Measurements from ENCODE around the gene DDX54. TPM values are rescaled to one million over a fixed set of nuclear protein-coding genes. Genes with fewer than 3 reads are reported as not detected.

DDX54 gene
- total RNA-seq, 1 experiment from 2014 or later, result 101 TPM

- DNase-seq (ENCODE audit: low read depth, low spot score) (no peak), ATAC-seq (no peak)
- intact Hi-C loops (cut with micrococcal nuclease; ENCODE audit: unreplicated experiment), result no loop called here
- H3K9me3 ChIP-seq (ENCODE audit: control insufficient read depth, insufficient read depth, low read depth, low read length), result no peaks in the 10 kb centered on the region
- CTCF ChIA-PET, result interaction anchor here (0.6 to 1.3 kb wide), 3 partner anchors 52 to 180 kb away, joined by 3 to 4 read pairs (median 4); no protein-coding TSS in a partner anchor
- BruUV-seq (replicated peaks), result no TSS peak
- no peak for TF ChIP-seq TCF7L2 (IDR thresholded peaks at IDR 0.05; ENCODE audit: low read depth, low read length)
- no peak for TF ChIP-seq CTCF (IDR thresholded peaks at IDR 0.05)
- no peak for TF ChIP-seq SIN3A (IDR thresholded peaks at IDR 0.05; ENCODE audit: borderline replicate concordance, insufficient read depth, low read depth, low read length)
- TF ChIP-seq POLR2AphosphoS5 (IDR thresholded peaks at IDR 0.05; ENCODE audit: low read depth, low read length), result no peak
- TF ChIP-seq REST (IDR thresholded peaks at IDR 0.05; ENCODE audit: insufficient read depth in 1 of 2, low read depth in 2 of 2, low read length in 1 of 2), result no peak
- no peaks in the 10 kb centered on the region for H3K27me3 ChIP-seq (ENCODE audit: control insufficient read depth, insufficient read depth, low read length)
- H3K4me1 ChIP-seq (ENCODE audit: control insufficient read depth, insufficient read depth, low read length), result no peaks in the 10 kb centered on the region
- POLR2A ChIA-PET, result no interaction called here
- peaks cover 25% of the 10 kb centered on the region for H3K36me3 ChIP-seq (ENCODE audit: control insufficient read depth, insufficient read depth, low read length)
- no peak overlapping the region for H3K27ac ChIP-seq (ENCODE audit: low read length)
- no peak overlapping the region for H3K4me3 ChIP-seq (ENCODE audit: low read depth in 2 of 2, low read length in 2 of 2)
- in situ Hi-C loops (cut with HindIII; ENCODE audit: low pct_unique_long_range_greater_than_20kb, low sequenced_read_pairs), result loop anchor here (25.0 kb wide), 1 partner anchor 111 kb away; the partner anchor contains the start of gene DTX1
These were observed 12.1 kb downstream of the DDX54 start for GRCh38 chr12:113173081-113173698.

- in situ Hi-C loops (cut with HindIII; ENCODE audit: low pct_unique_long_range_greater_than_20kb, low sequenced_read_pairs), result loop anchor here (25.0 kb wide), 1 partner anchor 110 kb away; the partner anchor contains the start of gene DTX1
- DNase-seq (ENCODE audit: low read depth, low spot score), result no peak
- intact Hi-C loops (cut with micrococcal nuclease; ENCODE audit: unreplicated experiment), result no loop called here
- no peak for ATAC-seq
- Histone ChIP-seq H3K27ac (ENCODE audit: low read length) (no peak overlapping the region), H3K9me3 (ENCODE audit: control insufficient read depth, insufficient read depth, low read depth, low read length) (no peaks in the 10 kb centered on the region), H3K4me1 (ENCODE audit: control insufficient read depth, insufficient read depth, low read length) (no peaks in the 10 kb centered on the region), H3K27me3 (ENCODE audit: control insufficient read depth, insufficient read depth, low read length) (no peaks in the 10 kb centered on the region), H3K4me3 (ENCODE audit: low read depth in 2 of 2, low read length in 2 of 2) (no peak overlapping the region), H3K36me3 (ENCODE audit: control insufficient read depth, insufficient read depth, low read length) (peaks cover 22% of the 10 kb centered on the region)
- no TSS peak for BruUV-seq (replicated peaks)
- ChIA-PET CTCF (interaction anchor here (1.3 kb wide), 1 partner anchor 179 kb away, joined by 4 read pairs; no protein-coding TSS in a partner anchor), POLR2A (no interaction called here)
- TF ChIP-seq REST (IDR thresholded peaks at IDR 0.05; ENCODE audit: insufficient read depth in 1 of 2, low read depth in 2 of 2, low read length in 1 of 2) (no peak), POLR2AphosphoS5 (IDR thresholded peaks at IDR 0.05; ENCODE audit: low read depth, low read length) (no peak), CTCF (IDR thresholded peaks at IDR 0.05) (no peak)
These were observed 13.1 kb downstream of the DDX54 start for GRCh38 chr12:113172185-113172584.
